ENCODE measurements around the gene MTHFD1L. TPM values are rescaled to one million over a fixed set of nuclear protein-coding genes. Genes with fewer than 3 reads are reported as not detected.

MTHFD1L gene
- total RNA-seq, 6 experiments from 2014 or later = 67.5 to 88.7 (median 80.9) TPM

GRCh38 chr6:151139524-151139923 is 274.0 kb downstream of the MTHFD1L start:
- Mint-ChIP-seq H3K4me3 (no peak overlapping the region), H3K4me1 (ENCODE audit: low read depth) (peaks cover 8% of the 10 kb centered on the region), H3K9me3 (no peaks in the 10 kb centered on the region; the same call in 1 of the 2 replicates), H3K27ac (no peak overlapping the region), H3K27me3 (ENCODE audit: insufficient read depth) (peaks cover 9% of the 10 kb centered on the region), H3K36me3 (ENCODE audit: low read depth) (no peaks in the 10 kb centered on the region)
- no peak for TF ChIP-seq CTCF (IDR thresholded peaks at IDR 0.05)
- DNase-seq = no peak

- DNase-seq = no peak
- Mint-ChIP-seq H3K9me3 (no peaks in the 10 kb centered on the region), H3K27me3 (ENCODE audit: insufficient read depth) (peaks cover 5% of the 10 kb centered on the region), H3K27ac (no peak overlapping the region), H3K4me3 (no peak overlapping the region), H3K36me3 (ENCODE audit: low read depth) (no peaks in the 10 kb centered on the region), H3K4me1 (ENCODE audit: low read depth) (peaks cover 8% of the 10 kb centered on the region)
- TF ChIP-seq CTCF (IDR thresholded peaks at IDR 0.05) = no peak
These were observed 275.3 kb downstream of the MTHFD1L start for GRCh38 chr6:151140767-151141166.

GRCh38 chr6:151141685-151142084 is 276.2 kb downstream of the MTHFD1L start:
- Mint-ChIP-seq H3K4me3 (no peak overlapping the region), H3K36me3 (ENCODE audit: low read depth) (peaks cover 2% of the 10 kb centered on the region; the same call in 1 of the 2 replicates), H3K4me1 (ENCODE audit: low read depth) (peaks cover 8% of the 10 kb centered on the region), H3K27ac (no peak overlapping the region), H3K27me3 (ENCODE audit: insufficient read depth) (peaks cover 7% of the 10 kb centered on the region), H3K9me3 (peaks cover 2% of the 10 kb centered on the region; the same call in 1 of the 2 replicates)
- peak; percentile 0 for DNase-seq
- TF ChIP-seq CTCF (IDR thresholded peaks at IDR 0.05) = no peak

GRCh38 chr6:151142676-151143075 is 277.2 kb downstream of the MTHFD1L start:
- Mint-ChIP-seq H3K4me1 (ENCODE audit: low read depth) (peaks cover 8% of the 10 kb centered on the region), H3K27me3 (ENCODE audit: insufficient read depth) (peaks cover 9% of the 10 kb centered on the region), H3K4me3 (no peak overlapping the region), H3K27ac (no peak overlapping the region), H3K36me3 (ENCODE audit: low read depth) (peaks cover 5% of the 10 kb centered on the region; the same call in 1 of the 2 replicates), H3K9me3 (peaks cover 4% of the 10 kb centered on the region; the same call in 1 of the 2 replicates)
- no peak for TF ChIP-seq CTCF (IDR thresholded peaks at IDR 0.05)
- DNase-seq = no peak

- H3K27me3 Mint-ChIP-seq (ENCODE audit: insufficient read depth) = peaks cover 10% of the 10 kb centered on the region
- peaks cover 4% of the 10 kb centered on the region; the same call in 1 of the 2 replicates for H3K9me3 Mint-ChIP-seq
- no peak overlapping the region for H3K4me3 Mint-ChIP-seq
- H3K36me3 Mint-ChIP-seq (ENCODE audit: low read depth) = peaks cover 5% of the 10 kb centered on the region; the same call in 1 of the 2 replicates
- H3K4me1 Mint-ChIP-seq (ENCODE audit: low read depth) = peaks cover 8% of the 10 kb centered on the region
- no peak for TF ChIP-seq CTCF (IDR thresholded peaks at IDR 0.05)
- DNase-seq = no peak
- no peak overlapping the region for H3K27ac Mint-ChIP-seq
These were observed 277.8 kb downstream of the MTHFD1L start for GRCh38 chr6:151143337-151143736.
